NAMALWA (cell line): ENCODE data around the gene RHOC.
"Not testable (repeated sequence)": the region's sequence is repeated elsewhere in the genome, so short reads cannot be mapped to it uniquely, and the experiment has no call there.

Experiments
- DNase-seq: peaks from one replicate; pipeline ENCODE4 v3.0.0-alpha.2; 2015; ENCODE audit warnings: low spot score

The RHOC gene

GRCh38 chr1:112706505-112707220 is at the start of gene RHOC:
TSS of gene RHOC (minus strand) at chr1:112707127. CDS start at chr1:112703799, 3,328 bp downstream.
- peak; percentile 76 for DNase-seq

- no peak for DNase-seq
Observed at GRCh38 chr1:112754116-112754628, 47.2 kb upstream of the RHOC start.

GRCh38 chr1:112748396-112748795 is 41.5 kb upstream of the RHOC start:
- DNase-seq: no peak

GRCh38 chr1:112744009-112744578 is 37.2 kb upstream of the RHOC start:
- no peak for DNase-seq

- no peak for DNase-seq
Observed at GRCh38 chr1:112743174-112744008, 36.5 kb upstream of the RHOC start.

GRCh38 chr1:112737573-112737972 is 30.6 kb upstream of the RHOC start:
- no peak for DNase-seq

GRCh38 chr1:112735752-112736151 is 28.8 kb upstream of the RHOC start:
- DNase-seq: no peak

- DNase-seq: no peak
Observed at GRCh38 chr1:112731451-112731850, 24.5 kb upstream of the RHOC start.

- no peak for DNase-seq
Observed at GRCh38 chr1:112729909-112730308, 23.0 kb upstream of the RHOC start.

GRCh38 chr1:112729011-112729410 is 22.1 kb upstream of the RHOC start:
- DNase-seq: not testable (repeated sequence)

GRCh38 chr1:112728306-112728971 is 21.5 kb upstream of the RHOC start:
- not testable (repeated sequence) for DNase-seq

GRCh38 chr1:112727716-112728115 is 20.8 kb upstream of the RHOC start:
- DNase-seq: no peak

- DNase-seq: not testable (repeated sequence)
Observed at GRCh38 chr1:112724240-112724639, 17.3 kb upstream of the RHOC start.

- no peak for DNase-seq
Observed at GRCh38 chr1:112723511-112723839, 16.5 kb upstream of the RHOC start.

GRCh38 chr1:112722601-112723510 is 15.9 kb upstream of the RHOC start:
- no peak for DNase-seq

GRCh38 chr1:112721966-112722524 is 15.1 kb upstream of the RHOC start:
- DNase-seq: no peak

- not testable (repeated sequence) for DNase-seq
Observed at GRCh38 chr1:112721294-112721693, 14.4 kb upstream of the RHOC start.

GRCh38 chr1:112720800-112721199 is 13.9 kb upstream of the RHOC start:
- DNase-seq: no peak

GRCh38 chr1:112719706-112720105 is 12.8 kb upstream of the RHOC start:
- no peak for DNase-seq

- peak; percentile 79 for DNase-seq
Observed at GRCh38 chr1:112718691-112719418, 11.9 kb upstream of the RHOC start.
